SK-N-MC (cell line): ENCODE results near the gene BIRC2.
A peak's percentile ranks its signal among the peaks of the same experiment; 100 is the strongest.

Experiments
- DNase-seq: peaks from one replicate; pipeline ENCODE4 v3.0.0-alpha.2; 2011; ENCODE audit warnings: low read depth, low spot score
- H3K27ac ChIP-seq: fragments of 200-600 bp; sonication (generic); 2 replicates; pipeline ENCODE4 v1.5.1; 2016; ENCODE audit warnings: mixed run types
- H3K36me3 ChIP-seq: fragments of 200-600 bp; sonication (generic); 2 replicates; pipeline ENCODE4 v1.6.1; 2017; ENCODE audit warnings: antibody characterized with exemption, low read length, mixed read lengths; ENCODE audit not compliant: insufficient read depth
- H3K4me3 ChIP-seq: fragments of 200-600 bp; sonication (generic); 2 replicates; pipeline ENCODE4 v1.5.1; 2016
- H3K9ac ChIP-seq: fragments of 200-600 bp; sonication (generic); 2 replicates; pipeline ENCODE4 v1.8.0; 2017; ENCODE audit warnings: mixed run types, mixed read lengths; ENCODE audit not compliant: insufficient read length
- H3K9me3 ChIP-seq: fragments of 200-600 bp; sonication (generic); 2 replicates; pipeline ENCODE4 v1.6.1; 2017; ENCODE audit warnings: low read depth, mild to moderate bottlenecking, antibody characterized with exemption, low read length, moderate library complexity, mixed read lengths
- EZH2 ChIP-seq: fragments of 200-600 bp; sonication (generic); IDR thresholded peaks from one replicate; pipeline ENCODE4 v1.6.1; 2017; ENCODE audit warnings: antibody characterized with exemption
- FOXP2 ChIP-seq: optimal IDR thresholded peaks from 2 replicates; pipeline ENCODE3; 2011; ENCODE audit warnings: mild to moderate bottlenecking, moderate library complexity; ENCODE audit not compliant: insufficient read depth; ENCODE audit errors: extremely low read length, control extremely low read depth
- POLR2AphosphoS5 ChIP-seq: IDR thresholded peaks from 2 replicates; pipeline ENCODE4 v1.6.1; 2012; ENCODE audit warnings: mild to moderate bottlenecking, low read depth, low read length, borderline replicate concordance

Gene BIRC2

DNA sequence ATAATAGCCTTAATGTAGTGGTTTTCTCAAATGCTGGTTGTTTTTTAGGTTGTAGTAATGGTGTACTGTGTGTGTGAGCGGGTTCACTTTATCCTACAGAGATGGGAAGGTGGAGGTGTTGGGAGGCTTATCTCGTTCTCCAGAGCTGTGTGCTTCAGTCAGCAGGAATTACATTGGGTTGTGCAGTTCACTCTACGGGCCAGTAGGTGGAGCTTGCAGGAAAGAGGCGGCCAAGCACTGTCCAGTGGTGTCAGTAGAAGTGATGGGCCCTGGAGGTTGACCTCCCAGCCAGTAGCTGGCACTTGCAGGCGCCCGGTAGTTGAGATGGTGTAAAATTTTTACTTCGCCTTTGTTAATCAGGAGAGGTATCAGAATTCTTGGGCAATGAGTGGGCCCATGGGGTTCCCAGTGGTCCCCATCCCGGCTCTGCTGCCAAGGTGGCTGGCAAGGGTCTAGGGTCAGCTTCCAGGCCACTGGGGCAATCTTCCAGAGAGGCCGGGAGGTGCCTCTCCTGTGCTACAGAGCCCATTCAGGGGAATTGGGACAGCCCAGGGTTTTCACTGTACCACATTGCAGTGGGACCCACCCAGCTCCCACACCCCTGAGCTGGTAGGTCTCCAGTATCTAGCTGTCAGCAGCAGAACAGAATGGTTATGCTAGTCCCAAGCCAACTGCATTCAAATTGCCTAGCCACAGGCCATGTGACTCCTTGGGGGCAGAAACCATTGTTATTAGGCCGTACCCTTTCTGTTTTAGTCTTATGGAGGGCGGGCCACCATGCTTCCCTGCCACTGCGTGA is 43.9 kb downstream of the BIRC2 start:
- Histone ChIP-seq H3K36me3 (peaks cover 31% of the 10 kb centered on the region), H3K9ac (no peak overlapping the region), H3K27ac (no peak overlapping the region), H3K4me3 (no peak overlapping the region), H3K9me3 (no peaks in the 10 kb centered on the region)
- DNase-seq = no peak
- TF ChIP-seq EZH2 = no peak
- no peak for TF ChIP-seq FOXP2
- no peak for TF ChIP-seq POLR2AphosphoS5

DNA sequence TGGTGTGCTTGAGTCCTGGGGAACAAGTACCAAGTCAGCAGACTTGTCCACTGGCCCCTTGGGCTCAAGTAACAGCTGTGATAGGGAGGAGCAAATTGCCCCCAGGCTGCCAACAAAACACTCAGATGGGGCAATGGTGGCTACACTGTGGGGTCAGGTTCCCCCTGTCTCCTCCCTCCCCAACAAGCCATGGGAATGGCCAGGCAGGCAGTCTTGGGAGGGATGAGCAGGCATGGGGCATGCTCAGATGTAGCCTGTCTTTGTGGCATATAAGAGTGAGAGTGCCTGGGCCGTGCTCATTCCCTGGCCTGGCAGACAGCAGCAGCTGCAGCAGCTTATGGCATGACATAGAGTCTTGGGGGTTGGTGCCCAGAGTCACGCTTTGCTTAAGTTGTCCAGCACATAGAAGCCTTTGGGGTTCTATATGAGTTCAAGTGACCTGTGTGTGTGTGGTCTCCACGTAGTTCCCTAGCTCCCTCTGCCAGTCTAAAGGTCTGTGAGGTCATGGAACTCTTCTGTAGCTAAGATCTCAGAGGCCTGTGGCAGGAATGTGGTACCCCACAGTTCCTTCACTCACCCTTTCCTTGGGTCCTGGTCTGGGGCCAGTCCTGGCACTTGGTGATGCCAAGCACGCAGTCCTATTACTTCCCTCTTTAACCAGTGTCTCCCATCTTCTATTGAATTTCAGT is 44.7 kb downstream of the BIRC2 start:
- Histone ChIP-seq H3K27ac (no peak overlapping the region), H3K36me3 (peaks cover 37% of the 10 kb centered on the region), H3K9ac (no peak overlapping the region), H3K9me3 (no peaks in the 10 kb centered on the region), H3K4me3 (no peak overlapping the region)
- DNase-seq = no peak
- no peak for TF ChIP-seq POLR2AphosphoS5
- no peak for TF ChIP-seq FOXP2
- no peak for TF ChIP-seq EZH2

GRCh38 chr11:102393272-102393730 is 46.3 kb downstream of the BIRC2 start:
- DNase-seq = no peak
- Histone ChIP-seq H3K9me3 (no peaks in the 10 kb centered on the region), H3K36me3 (peaks cover 45% of the 10 kb centered on the region), H3K27ac (no peak overlapping the region), H3K4me3 (no peak overlapping the region), H3K9ac (no peak overlapping the region)
- TF ChIP-seq POLR2AphosphoS5 (no peak), EZH2 (no peak), FOXP2 (no peak)

DNA sequence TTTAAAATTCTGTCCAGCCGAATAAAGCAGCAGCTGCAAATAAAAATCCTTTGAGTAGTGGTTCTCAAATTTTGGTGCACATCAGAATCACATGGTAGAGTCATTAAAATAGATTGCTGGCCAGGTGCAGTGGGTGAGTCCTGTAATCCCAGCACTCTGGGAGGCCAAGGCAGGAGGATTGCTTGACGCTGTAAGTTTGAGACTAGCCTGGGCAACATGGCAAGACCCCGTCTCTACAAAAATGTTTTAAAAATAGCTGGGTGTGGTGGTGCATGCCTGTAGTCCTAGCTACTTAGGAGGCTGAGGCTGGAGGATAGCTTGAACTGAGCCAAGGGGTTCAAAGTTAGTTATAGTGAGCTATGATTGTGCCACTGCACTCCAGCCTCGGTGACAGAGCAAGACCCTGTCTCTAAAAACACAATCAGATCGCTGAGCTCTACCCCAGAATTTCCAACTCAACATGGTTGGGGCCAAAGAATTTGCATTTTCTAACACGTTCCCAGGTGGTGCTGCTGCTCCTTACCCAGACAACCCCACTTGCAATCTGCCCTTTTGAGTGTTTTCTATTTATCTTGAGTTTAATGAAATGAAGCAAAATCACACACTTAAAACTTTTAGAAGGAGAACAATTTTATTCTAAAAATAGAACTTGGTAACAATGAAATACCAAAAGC is 48.8 kb downstream of the BIRC2 start:
- no peak for DNase-seq
- Histone ChIP-seq H3K27ac (no peak overlapping the region), H3K9ac (no peak overlapping the region), H3K9me3 (no peaks in the 10 kb centered on the region), H3K36me3 (peaks cover 54% of the 10 kb centered on the region), H3K4me3 (no peak overlapping the region)
- no peak for TF ChIP-seq FOXP2
- no peak for TF ChIP-seq POLR2AphosphoS5
- TF ChIP-seq EZH2 = no peak

GRCh38 chr11:102396708-102397563 is 49.9 kb downstream of the BIRC2 start:
- Histone ChIP-seq H3K9me3 (no peaks in the 10 kb centered on the region), H3K4me3 (no peak overlapping the region), H3K36me3 (peaks cover 64% of the 10 kb centered on the region), H3K9ac (no peak overlapping the region), H3K27ac (0 out of 2 replicates have a peak overlapping the region, but pooled peaks have one; percentile 26)
- no peak for DNase-seq
- TF ChIP-seq EZH2 = no peak

DNA sequence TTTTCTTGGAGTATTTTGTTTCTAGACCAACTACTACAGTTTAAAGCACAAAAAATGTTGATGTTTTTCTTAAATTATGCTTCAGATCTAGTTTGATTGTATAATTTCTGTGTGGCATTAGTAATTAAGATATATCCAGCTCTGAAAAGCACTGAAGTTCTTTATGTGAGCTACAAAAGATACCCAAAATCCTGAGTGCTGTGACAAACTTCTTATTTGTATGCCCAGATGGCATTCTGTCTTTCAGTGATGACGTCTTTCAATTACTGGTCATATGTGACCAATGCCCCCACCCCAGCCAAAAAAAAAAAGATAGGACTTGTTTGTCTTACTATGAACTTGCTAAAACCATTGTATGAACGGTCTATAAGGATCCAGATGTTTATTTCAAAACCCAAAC is 51.3 kb downstream of the BIRC2 start:
- Histone ChIP-seq H3K9me3 (no peaks in the 10 kb centered on the region), H3K4me3 (no peak overlapping the region), H3K27ac (no peak overlapping the region), H3K9ac (no peak overlapping the region), H3K36me3 (peaks cover 67% of the 10 kb centered on the region)
- no peak for DNase-seq
- TF ChIP-seq POLR2AphosphoS5 = no peak
- no peak for TF ChIP-seq EZH2
- no peak for TF ChIP-seq FOXP2

DNA sequence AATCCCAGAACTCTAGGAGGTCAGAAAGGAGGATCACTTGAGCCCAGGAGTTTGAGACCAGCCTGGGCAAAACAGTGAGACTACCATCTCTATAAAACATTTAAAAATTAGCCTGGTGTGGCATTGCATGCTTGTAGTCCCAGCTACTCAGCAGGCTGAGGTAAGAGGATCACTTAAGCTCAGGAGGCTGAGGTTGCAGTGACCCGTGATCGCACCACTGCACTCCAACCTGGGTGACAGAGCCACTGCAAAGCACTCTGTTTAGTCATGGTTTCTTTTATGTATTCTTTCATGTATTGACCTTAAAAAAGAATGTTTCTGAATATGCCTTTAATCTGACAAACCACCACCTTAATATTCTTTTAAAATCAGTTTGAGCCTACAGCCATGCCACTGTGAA is 52.2 kb downstream of the BIRC2 start:
- DNase-seq = no peak
- no peak overlapping the region for H3K27ac ChIP-seq
- H3K9ac ChIP-seq = no peak overlapping the region
- peaks cover 63% of the 10 kb centered on the region for H3K36me3 ChIP-seq
- no peaks in the 10 kb centered on the region for H3K9me3 ChIP-seq
- no peak overlapping the region for H3K4me3 ChIP-seq
- TF ChIP-seq POLR2AphosphoS5 (no peak), FOXP2 (no peak), EZH2 (no peak)
